Glomerular visceral epithelial cell (primary cell): ENCODE data around the gene TSPO.

Experiments used
- DNase-seq: peaks from one replicate; pipeline ENCODE4 v3.0.0-alpha.2; 2016; ENCODE audit errors: extremely low spot score

TSPO gene

DNA sequence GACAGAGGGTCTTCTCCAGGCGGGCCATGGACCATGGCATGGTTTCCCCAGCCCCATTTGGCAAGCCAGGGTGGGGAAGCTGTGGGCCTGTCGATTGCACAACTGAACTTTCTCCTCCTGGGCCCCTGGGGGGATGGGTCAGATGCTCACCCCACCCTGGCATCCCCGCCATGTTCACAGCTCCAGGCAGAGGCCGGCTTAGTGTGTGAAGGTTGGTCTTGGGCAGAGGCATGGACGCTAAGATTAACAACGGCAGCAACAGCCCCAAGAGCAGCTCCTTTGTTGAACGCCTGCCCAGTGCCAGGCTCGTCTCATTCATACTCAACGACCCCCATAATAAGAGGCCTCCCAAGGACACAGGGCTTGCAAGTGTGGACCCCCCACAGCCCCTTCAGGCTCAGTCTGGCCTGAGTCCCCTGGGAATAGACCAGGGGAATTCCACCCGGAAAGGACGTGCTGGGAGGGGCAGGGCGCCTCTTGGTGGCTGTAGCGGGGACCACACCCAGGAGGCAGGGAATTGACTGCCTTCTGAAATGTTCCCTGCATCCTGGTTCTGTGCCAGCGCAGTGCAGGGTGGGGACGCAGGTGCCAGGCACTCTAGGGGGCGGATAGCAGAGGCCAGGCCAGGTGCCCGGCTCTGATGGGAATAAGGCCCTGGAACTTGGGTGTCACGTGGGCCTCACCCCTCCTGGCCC is 8.3 kb downstream of the TSPO start:
- DNase-seq = no peak

GRCh38 chr22:43160497-43161126 is 9.3 kb downstream of the TSPO start:
- DNase-seq = no peak

DNA sequence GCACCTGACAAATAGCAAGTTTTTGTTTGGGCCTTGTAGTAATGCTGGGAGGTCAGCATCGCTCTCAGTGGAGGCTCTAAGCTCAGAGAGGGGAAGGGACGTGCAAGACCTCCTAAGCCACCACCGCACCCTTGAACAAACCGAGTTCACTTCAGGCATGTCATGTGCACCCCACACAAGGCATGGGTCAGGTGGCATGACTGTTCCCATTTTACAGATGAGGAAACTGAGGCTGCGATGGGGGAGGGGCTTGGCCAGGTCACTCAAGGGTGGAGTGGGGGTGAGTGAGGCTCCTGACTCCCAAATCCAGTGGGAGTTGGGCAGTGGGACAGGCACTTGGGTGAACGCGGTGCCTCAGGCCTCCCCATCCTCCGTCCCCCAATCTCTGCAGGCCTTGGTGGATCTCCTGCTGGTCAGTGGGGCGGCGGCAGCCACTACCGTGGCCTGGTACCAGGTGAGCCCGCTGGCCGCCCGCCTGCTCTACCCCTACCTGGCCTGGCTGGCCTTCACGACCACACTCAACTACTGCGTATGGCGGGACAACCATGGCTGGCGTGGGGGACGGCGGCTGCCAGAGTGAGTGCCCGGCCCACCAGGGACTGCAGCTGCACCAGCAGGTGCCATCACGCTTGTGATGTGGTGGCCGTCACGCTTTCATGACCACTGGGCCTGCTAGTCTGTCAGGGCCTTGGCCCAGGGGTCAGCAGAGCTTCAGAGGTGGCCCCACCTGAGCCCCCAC is 11.2 kb downstream of the TSPO start:
- no peak for DNase-seq

- no peak for DNase-seq
Measured at GRCh38 chr22:43163241-43163795, 12.0 kb downstream of the TSPO start.

DNA sequence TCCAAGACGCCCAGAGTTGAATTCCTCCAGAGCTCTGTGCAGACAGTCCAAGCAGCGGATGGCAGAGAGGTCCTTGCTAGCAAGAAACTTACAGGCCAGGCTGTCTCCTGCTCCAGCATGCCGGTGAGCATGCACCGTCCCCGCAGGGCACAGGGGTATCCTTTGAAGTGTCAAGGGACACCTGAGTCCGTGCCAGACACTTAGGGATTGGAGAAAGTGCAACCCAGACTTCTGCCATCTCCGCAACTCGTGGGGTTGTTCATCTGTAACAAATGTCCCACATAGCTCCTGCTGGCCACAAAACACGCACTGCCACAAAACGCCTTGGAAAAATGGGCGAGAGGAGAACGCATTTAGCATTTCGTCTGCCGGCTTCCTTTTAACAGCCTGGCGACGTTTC is 13.3 kb downstream of the TSPO start:
- DNase-seq = no peak

- DNase-seq = no peak
Measured at GRCh38 chr22:43166132-43166930, 15.0 kb downstream of the TSPO start.

- no peak for DNase-seq
Measured at GRCh38 chr22:43167001-43167589, 15.7 kb downstream of the TSPO start.

- no peak for DNase-seq
Measured at GRCh38 chr22:43168471-43169309, 17.3 kb downstream of the TSPO start.

- no peak for DNase-seq
Measured at GRCh38 chr22:43169310-43170130, 18.2 kb downstream of the TSPO start.

- no peak for DNase-seq
Measured at GRCh38 chr22:43170131-43170480, 18.7 kb downstream of the TSPO start.

DNA sequence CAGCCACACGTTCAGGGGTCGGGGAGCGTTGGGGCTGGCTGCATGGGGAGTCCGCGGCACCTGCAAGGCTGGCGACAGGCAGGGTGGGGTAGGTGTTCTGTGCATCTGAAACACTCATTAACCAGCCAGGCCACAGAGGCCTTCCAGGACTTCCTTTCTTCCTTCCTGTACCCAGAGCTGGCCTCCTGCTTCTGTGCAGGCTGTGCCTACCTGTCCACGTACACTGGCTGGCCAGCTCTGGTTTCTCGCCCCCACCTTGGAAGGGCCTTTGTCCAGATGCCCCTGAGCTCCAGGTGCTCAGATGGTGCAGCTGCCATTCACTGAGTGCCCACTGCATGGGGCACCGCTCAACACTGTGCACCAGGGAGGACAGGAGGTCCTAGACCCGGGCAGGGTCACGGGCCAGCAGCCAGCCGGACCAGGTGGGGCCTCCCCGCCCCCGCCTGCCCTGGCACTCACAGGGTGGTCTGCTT is 19.7 kb downstream of the TSPO start:
- DNase-seq = no peak

- DNase-seq = no peak
Measured at GRCh38 chr22:43171607-43172006, 20.2 kb downstream of the TSPO start.

- no peak for DNase-seq
Measured at GRCh38 chr22:43172191-43172590, 20.8 kb downstream of the TSPO start.

GRCh38 chr22:43173566-43173965 is 22.2 kb downstream of the TSPO start:
- no peak for DNase-seq

- no peak for DNase-seq
Measured at GRCh38 chr22:43173976-43174720, 22.8 kb downstream of the TSPO start.

- no peak for DNase-seq
Measured at GRCh38 chr22:43174941-43175531, 23.7 kb downstream of the TSPO start.

- no peak for DNase-seq
Measured at GRCh38 chr22:43176090-43176489, 24.7 kb downstream of the TSPO start.

DNA sequence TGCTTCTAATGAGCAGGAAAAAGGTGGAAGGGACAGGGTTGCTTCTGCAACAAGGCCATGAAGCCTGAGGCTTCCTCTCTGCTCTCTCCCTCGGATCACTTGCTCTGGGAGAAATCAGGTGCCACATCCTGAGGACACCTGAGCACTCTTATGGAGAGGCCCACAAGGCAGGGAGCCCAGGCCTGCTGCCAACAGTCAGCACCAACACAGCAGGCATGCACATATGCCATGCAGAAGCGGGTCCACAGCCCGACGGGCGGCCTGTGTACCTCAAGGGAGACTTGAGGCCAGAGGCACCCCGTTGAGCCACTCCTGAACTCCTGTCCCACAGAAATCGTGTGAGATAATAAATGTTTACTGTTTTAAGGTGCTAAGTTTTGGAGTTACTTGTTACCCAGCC is 26.1 kb downstream of the TSPO start:
- no peak for DNase-seq
